Measurements from ENCODE around the gene SEC62.

SEC62 gene, protein sequence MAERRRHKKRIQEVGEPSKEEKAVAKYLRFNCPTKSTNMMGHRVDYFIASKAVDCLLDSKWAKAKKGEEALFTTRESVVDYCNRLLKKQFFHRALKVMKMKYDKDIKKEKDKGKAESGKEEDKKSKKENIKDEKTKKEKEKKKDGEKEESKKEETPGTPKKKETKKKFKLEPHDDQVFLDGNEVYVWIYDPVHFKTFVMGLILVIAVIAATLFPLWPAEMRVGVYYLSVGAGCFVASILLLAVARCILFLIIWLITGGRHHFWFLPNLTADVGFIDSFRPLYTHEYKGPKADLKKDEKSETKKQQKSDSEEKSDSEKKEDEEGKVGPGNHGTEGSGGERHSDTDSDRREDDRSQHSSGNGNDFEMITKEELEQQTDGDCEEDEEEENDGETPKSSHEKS

GRCh38 chr3:169966428-169966950 lies at the start of gene SEC62:
TSS of gene SEC62 (plus strand) at chr3:169966807. CDS start at chr3:169966823, 16 bp downstream.
- peak; percentile 21 to 96 (median 88) for DNase-seq

GRCh38 chr3:169923189-169923588 lies 43.4 kb upstream of the SEC62 start:
- DNase-seq: peak in 1 of 56 donors; percentile 22

- no peak for DNase-seq
Observed at GRCh38 chr3:169923831-169924230, 42.8 kb upstream of the SEC62 start.

DNA sequence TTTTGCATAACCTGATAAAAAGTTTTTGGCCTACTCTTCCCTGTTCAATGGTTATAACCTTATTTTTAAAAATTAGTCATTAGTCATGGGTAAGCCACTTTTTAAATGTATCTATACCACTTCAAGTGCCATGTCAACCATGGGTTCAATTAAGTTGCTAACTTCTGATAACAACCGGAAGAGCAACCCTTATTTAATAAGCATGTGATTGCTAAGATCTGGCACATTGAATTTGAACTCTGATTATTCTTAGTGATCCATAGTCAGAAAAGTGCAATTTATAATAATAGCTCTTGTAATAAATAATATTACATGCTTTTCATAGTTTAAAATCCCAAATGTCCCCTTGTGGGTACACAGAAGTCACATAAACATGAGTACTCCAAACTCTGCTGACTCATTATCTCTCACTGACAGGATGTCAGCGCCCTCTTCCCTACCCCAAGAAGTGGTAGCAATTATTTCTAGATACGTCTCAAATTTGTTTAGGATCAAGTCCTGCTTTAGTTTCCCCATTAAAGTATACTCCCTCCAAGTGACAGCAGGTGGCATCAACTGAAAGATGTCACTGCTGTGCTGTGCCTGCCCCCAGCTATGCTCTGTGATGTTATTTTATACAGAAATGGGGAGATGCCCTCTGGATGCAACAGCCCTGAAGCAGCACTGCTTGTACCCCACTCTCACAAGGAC lies 36.6 kb upstream of the SEC62 start:
- no peak for DNase-seq

DNA sequence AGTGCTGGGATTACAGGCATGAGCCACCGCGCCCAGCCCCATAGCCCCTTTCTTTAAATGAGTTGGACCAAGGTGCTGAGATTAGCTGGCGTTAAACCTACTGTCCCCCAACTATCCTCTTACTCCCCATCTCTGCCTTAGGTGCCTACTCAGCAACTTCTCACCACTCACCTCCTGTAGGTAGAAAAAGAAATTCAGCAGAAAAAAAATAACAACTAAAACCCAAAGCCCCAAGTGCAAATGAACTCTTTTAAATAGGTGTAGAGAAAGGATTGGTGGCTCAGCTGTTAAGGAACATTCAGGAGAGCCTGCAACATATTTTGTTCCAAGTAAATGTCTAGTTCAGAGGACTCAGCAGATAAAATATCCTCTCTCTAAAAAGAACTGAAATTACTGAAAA lies 35.8 kb upstream of the SEC62 start:
- no peak for DNase-seq

- DNase-seq: no peak
Observed at GRCh38 chr3:169931747-169932520, 34.7 kb upstream of the SEC62 start.

DNA sequence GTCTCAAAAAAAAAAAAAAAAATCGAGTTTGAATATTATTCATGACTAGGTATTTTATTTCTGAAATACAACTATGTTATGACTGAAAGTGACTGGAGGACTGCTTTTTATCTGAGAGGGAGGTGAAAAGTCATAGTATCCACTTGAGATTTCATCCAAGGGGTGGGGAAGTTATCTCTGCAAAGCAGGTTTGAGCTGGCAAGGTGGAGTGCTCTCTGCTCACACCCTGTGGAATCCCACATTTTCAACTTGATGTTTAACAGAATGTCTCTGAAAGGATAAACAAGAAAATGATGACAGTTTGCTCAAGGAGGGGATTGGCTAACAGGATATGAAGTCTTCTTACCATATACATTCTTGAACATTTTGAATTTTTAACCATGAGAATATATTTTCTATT lies 27.3 kb upstream of the SEC62 start:
- DNase-seq: no peak

DNA sequence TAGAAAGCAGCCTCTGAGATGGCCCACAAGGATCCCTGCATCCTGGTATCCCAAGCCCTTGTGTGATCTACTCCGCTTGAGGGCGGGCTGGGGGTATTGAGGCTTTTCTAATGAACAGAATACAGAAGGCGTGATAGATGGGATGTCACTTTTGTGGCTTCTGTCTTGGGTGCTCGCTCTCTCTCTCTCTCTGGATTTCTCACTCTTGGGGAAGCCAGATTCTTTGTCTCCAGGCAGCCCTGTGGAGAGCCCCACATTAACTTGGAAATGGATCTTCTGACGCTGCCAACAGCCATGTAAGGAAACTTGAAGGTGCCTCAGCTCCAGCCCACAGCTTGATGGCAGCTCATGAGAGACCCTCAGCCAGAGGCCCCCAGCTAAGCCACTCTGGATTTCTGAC lies 26.9 kb upstream of the SEC62 start:
- no peak for DNase-seq

DNA sequence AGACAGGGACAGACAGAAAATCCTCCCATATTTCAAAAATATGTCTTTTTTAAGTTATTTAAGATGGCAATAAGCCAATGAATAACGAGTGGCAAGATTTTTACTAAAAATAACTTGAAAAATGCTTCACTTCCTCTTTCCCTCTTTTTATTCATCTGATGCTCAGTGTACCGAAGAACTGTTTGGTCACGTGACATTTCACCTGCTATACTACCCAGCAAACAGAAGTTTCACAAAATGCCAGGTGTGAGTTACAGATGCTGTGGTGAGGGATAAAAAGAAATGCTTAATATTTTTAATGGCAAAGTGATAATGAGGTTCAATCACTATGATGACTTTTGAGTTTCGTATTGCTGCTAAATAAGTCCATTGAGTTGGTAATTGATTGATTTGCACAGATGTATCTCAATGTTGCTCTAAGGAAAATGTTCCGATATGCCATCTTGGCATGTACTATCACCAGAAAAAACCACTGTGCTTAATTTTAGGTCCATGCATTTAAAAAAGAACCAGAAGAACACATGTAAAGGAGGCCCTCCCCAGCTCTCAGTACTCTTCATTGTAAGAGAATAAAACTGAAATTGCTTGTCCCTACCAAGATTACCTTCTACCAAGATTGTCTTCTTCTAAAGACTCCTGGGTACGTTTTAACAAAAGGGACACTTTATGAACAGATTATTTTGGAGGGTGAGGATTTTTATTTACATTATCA lies 26.0 kb upstream of the SEC62 start:
- DNase-seq: no peak

GRCh38 chr3:169945313-169945712 lies 21.3 kb upstream of the SEC62 start:
- no peak for DNase-seq

DNA sequence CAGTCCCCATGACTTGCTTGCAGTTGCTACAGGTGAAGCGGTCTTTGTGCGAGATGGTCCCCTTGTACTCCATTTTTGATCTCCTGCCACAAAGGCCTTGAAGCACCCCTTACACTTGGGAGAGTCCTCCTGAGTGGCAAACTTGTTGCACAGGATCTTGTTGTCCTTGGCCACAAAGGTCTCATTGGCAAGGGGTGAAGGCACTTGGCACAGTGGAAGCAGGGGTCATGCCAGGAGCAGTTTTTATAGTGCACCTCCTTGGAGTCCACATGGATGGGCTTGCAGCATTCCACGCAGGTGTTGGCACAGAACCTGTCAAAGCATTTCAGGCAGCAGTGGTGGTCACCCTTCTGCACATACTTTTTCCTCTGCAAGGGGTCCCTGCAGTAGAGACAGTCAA lies 20.3 kb upstream of the SEC62 start:
- DNase-seq: no peak

- DNase-seq: no peak
Observed at GRCh38 chr3:169948559-169949448, 17.8 kb upstream of the SEC62 start.

DNA sequence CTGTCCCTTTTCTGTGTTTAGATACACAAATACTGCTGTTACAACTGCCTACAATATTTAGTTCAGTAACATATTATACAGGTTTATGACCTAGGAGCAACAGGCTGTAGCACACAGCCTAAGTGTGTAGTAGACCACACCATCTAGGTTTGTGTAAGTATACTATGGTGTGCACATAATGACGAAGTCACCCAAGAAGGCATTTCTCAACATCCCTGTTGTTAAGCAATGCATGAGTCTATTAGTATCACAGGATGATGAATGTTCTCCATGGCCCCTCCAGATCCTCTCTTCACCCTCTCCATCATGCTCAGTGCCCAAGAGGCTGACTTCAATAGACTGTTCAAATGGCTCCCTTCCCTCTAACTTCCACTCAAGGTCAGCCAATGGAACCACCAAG lies 14.6 kb upstream of the SEC62 start:
- DNase-seq: no peak

- DNase-seq: no peak
Observed at GRCh38 chr3:169953462-169954141, 13.0 kb upstream of the SEC62 start.

DNA sequence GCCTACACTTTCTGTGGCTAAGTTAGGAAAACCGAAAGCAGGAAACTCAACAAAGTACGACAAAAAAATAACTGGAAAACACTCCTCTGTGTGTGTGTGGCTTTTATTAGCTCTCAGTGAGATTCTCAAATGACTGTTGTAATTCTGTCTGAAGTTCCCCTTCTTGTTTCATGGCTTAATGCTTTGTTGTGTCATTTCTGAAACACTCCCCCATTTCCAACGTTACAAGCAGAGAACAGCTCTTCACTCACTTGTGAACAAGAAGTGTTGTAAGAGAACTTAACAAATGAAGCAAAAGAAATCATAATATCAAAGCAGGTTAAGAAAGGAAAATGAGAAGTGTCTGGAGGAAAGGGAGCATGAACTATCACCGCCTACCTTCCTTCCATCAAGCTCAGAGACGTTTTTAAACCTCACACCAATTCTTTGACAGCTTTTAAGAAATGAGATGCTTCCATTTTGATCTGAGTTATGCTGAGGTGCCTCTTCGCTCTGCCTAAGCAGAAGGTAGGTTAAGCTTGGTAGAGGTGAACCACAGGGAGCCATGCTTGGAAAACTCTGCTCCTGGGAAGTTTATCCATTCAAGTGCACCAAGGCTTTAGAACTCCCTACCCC lies 12.4 kb upstream of the SEC62 start:
- DNase-seq: peak in 4 of 56 donors; percentile 1 to 54 (median 8)

DNA sequence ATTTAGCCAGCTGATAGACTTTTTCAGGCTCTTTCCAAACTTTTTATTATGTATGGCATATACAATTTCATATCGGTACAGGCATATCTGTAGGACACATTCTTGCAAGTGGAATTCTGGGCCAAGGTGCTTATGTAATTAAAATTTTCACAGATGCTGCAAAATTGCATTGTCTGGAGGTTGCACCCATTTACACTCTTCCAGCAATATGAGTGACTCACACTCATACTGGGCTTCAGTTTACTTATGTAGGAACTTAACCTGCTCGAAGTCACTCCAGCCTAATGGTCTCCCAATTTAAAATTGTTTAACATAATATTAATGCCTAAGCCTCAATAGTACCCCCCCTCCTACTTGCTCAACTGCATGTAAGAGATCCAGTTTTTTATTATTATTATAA lies 11.2 kb upstream of the SEC62 start:
- DNase-seq: no peak

GRCh38 chr3:169964176-169964575 lies 2.4 kb upstream of the SEC62 start:
- DNase-seq: no peak

DNA sequence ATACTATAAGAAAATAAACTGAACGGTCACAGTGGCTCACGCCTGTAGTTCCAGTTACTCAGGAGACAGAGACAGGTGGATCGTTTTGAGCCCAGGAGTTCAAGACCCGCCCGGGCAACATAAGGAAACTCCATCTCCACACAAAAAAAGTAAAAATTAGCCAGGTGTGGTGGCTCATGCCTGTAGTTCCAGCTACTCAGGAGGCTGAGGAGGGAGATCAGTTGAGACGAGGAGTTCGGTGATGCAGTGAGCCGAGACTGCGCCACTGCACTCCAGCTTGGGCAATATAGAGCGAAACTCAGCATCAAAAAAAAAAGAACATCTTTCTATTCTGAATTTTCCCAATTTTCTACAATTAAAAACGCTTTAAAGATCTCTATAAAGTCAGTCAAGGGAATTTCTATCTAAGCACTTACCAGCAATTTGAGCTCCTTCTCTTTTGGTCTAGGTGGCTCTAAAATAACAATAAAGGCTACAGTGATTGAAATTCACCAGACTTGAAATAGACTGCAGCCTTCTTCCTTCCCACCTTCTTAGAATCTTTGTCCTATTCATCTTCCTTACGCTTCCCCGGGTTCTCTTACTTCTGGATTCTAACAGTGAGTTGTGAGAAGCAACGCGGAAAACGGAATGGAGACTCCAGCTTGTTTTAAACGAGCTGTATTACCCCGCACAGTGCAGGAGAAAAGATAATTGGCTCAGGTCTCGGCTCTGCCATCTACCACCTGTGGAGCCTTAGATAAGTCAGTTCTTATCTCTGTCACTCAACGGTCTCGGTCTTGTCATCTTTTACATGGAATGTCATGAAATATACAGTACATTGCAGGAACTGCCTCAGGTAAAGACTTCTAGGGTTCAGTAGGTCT lies 812 bp upstream of the SEC62 start:
- peak in 9 of 56 donors; percentile 3 to 63 (median 36) for DNase-seq

Measured in nucleus accumbens (tissue), 56 donors.